ENCODE measurements around the gene CEP135.
"Not testable (repeated sequence)": the region's sequence is repeated elsewhere in the genome, so short reads cannot be mapped to it uniquely, and the experiment has no call there.

The CEP135 gene

GRCh38 chr4:56038487-56039162 is 89.9 kb downstream of the CEP135 start:
- DNase-seq, result no peak

- no peak for DNase-seq
Measured at GRCh38 chr4:56040842-56041241, 92.1 kb downstream of the CEP135 start.

GRCh38 chr4:56042225-56042624 is 93.5 kb downstream of the CEP135 start:
- DNase-seq, result no peak

GRCh38 chr4:56048383-56048701 is 99.6 kb downstream of the CEP135 start:
- no peak for DNase-seq

GRCh38 chr4:56048702-56049431 is 100.1 kb downstream of the CEP135 start:
- DNase-seq, result peak; percentile 29

- no peak for DNase-seq
Measured at GRCh38 chr4:56050625-56051024, 101.9 kb downstream of the CEP135 start.

- no peak for DNase-seq
Measured at GRCh38 chr4:56051029-56051709, 102.4 kb downstream of the CEP135 start.

- DNase-seq, result no peak
Measured at GRCh38 chr4:56051710-56052075, 102.9 kb downstream of the CEP135 start.

GRCh38 chr4:56052481-56052880 is 103.7 kb downstream of the CEP135 start:
- DNase-seq, result no peak

GRCh38 chr4:56052966-56053365 is 104.2 kb downstream of the CEP135 start:
- DNase-seq, result no peak

- DNase-seq, result no peak
Measured at GRCh38 chr4:56055027-56055977, 106.6 kb downstream of the CEP135 start.

GRCh38 chr4:56055991-56056390 is 107.2 kb downstream of the CEP135 start:
- DNase-seq, result no peak

- DNase-seq, result no peak
Measured at GRCh38 chr4:56058555-56058954, 109.8 kb downstream of the CEP135 start.

- DNase-seq, result no peak
Measured at GRCh38 chr4:56060036-56060435, 111.3 kb downstream of the CEP135 start.

GRCh38 chr4:56062106-56062505 is 113.4 kb downstream of the CEP135 start:
- no peak for DNase-seq

- DNase-seq, result no peak
Measured at GRCh38 chr4:56062526-56063145, 113.9 kb downstream of the CEP135 start.

- DNase-seq, result no peak
Measured at GRCh38 chr4:56066493-56066892, 117.7 kb downstream of the CEP135 start.

- no peak for DNase-seq
Measured at GRCh38 chr4:56067826-56068225, 119.1 kb downstream of the CEP135 start.

- DNase-seq, result not testable (repeated sequence)
Measured at GRCh38 chr4:56072730-56073129, 124.0 kb downstream of the CEP135 start.

GRCh38 chr4:56077676-56078075 is 128.9 kb downstream of the CEP135 start:
- no peak for DNase-seq

- DNase-seq, result no peak
Measured at GRCh38 chr4:56078866-56079265, 130.1 kb downstream of the CEP135 start.

GRCh38 chr4:56080384-56080783 is 131.6 kb downstream of the CEP135 start:
- no peak for DNase-seq

- DNase-seq, result no peak
Measured at GRCh38 chr4:56082829-56083228, 134.1 kb downstream of the CEP135 start.

Data from MV-4-11 (cell line).